Vagina (tissue), 2 donors: Measurements from ENCODE around the gene SSMEM1. TPM values are rescaled to one million over a fixed set of nuclear protein-coding genes. Genes with fewer than 3 reads are reported as not detected.

Experiments
- DNase-seq, 2 donors: peaks; one replicate each; pipeline ENCODE4 v3.0.0-alpha.2; 2017; ENCODE audit errors: extremely low spot score in 2 of 2
- H3K27ac ChIP-seq: fragments of 200-600 bp; sonication (generic); one replicate; pipeline ENCODE4 v1.5.1; 2019
- H3K27me3 ChIP-seq: fragments of 200-600 bp; sonication (generic); one replicate; pipeline ENCODE4 v1.5.1; 2019
- H3K36me3 ChIP-seq, 2 donors: fragments of 200-600 bp; sonication (generic); one replicate each; pipeline ENCODE4 v1.5.1; 2017 to 2019
- H3K4me1 ChIP-seq: fragments of 200-600 bp; sonication (generic); one replicate; pipeline ENCODE4 v1.5.1; 2019
- H3K4me3 ChIP-seq, 2 donors: fragments of 200-600 bp; sonication (generic); 1 replicate in 1 of 2; 2 replicates in 1 of 2; pipeline ENCODE4 v1.5.1; 2016 to 2019
- H3K9me3 ChIP-seq: fragments of 200-600 bp; sonication (generic); one replicate; pipeline ENCODE4 v1.5.1; 2019
- CTCF ChIP-seq, 3 experiments: fragments of 450-650 bp in 2 of 3; fragments of 200-600 bp in 1 of 3; sonication (generic) in 1 of 3; IDR thresholded peaks; one replicate each; pipeline ENCODE4 v1.5.1; 2017 to 2019; ENCODE audit warnings: antibody characterized with exemption in 3 of 3, mild to moderate bottlenecking in 2 of 3, moderate library complexity in 2 of 3
- POLR2A ChIP-seq, 2 donors: fragments of 450-650 bp; IDR thresholded peaks; one replicate each; pipeline ENCODE4 v1.6.1; 2017; ENCODE audit warnings: antibody characterized with exemption in 2 of 2, mild to moderate bottlenecking in 2 of 2, moderate library complexity in 2 of 2
- POLR2AphosphoS5 ChIP-seq, 2 donors: sonication (generic); formaldehyde crosslinking; IDR thresholded peaks; one replicate each; pipeline ENCODE4 v1.9.0; 2017; ENCODE audit warnings: antibody characterized with exemption in 2 of 2, mild to moderate bottlenecking in 2 of 2, low read depth in 1 of 2; ENCODE audit not compliant: insufficient read depth in 1 of 2
- intact Hi-C: fragments of 100-400 bp; cut with DNase I; formaldehyde crosslinking; loops from one replicate; pipeline ENCODE4 v1.15.1; 2023
- total RNA-seq: library from RNA; depleted of rRNA; stranded (reverse); fragments of >200 nt; gene quantifications from one replicate; pipeline ENCODE4 v1.2.3, GENCODE V29; 2016

SSMEM1 gene
- total RNA-seq, 1 donor from 2014 or later: not detected

GRCh38 chr7:130197094-130197493 is 10.6 kb upstream of the SSMEM1 start:
- H3K4me3 ChIP-seq: no peak overlapping the region
- H3K9me3 ChIP-seq: no peaks in the 10 kb centered on the region
- TF ChIP-seq POLR2AphosphoS5 (IDR thresholded peaks at IDR 0.05; ENCODE audit: insufficient read depth in 1 of 2, low read depth in 1 of 2): no peak
- TF ChIP-seq POLR2A (IDR thresholded peaks at IDR 0.05): no peak
- DNase-seq: no peak
- H3K27ac ChIP-seq: no peak overlapping the region
- intact Hi-C loops: no loop called here
- H3K36me3 ChIP-seq: peaks cover 0 to 49% of the 10 kb centered on the region in 2 donors
- no peaks in the 10 kb centered on the region for H3K27me3 ChIP-seq
- H3K4me1 ChIP-seq: no peaks in the 10 kb centered on the region

- TF ChIP-seq CTCF (IDR thresholded peaks at IDR 0.05) (no peak), POLR2AphosphoS5 (IDR thresholded peaks at IDR 0.05; ENCODE audit: insufficient read depth in 1 of 2, low read depth in 1 of 2) (no peak), POLR2A (IDR thresholded peaks at IDR 0.05) (no peak)
These were observed 5.9 kb upstream of the SSMEM1 start for GRCh38 chr7:130201796-130202195.

GRCh38 chr7:130205084-130205947 is 2.3 kb upstream of the SSMEM1 start, which contains the start of gene TMEM209:
Gene TMEM209, minus strand, starts transcription at chr7:130205406. Its CDS starts 31 bp downstream, at chr7:130205375.
- no peak for TF ChIP-seq CTCF (IDR thresholded peaks at IDR 0.05)
- peak in 1 of 2 donors; percentile 24 for TF ChIP-seq POLR2A (IDR thresholded peaks at IDR 0.05)
- peak; percentile 87 to 98 for TF ChIP-seq POLR2AphosphoS5 (IDR thresholded peaks at IDR 0.05; ENCODE audit: insufficient read depth in 1 of 2, low read depth in 1 of 2)
- Histone ChIP-seq H3K4me3 (peak within 1 kb of the TSS; percentile 76 to 81), H3K27me3 (no peaks in the 10 kb centered on the region), H3K36me3 (peaks cover 0 to 25% of the 10 kb centered on the region in 2 donors), H3K9me3 (no peaks in the 10 kb centered on the region), H3K4me1 (peaks cover 11% of the 10 kb centered on the region), H3K27ac (peak within 1 kb of the TSS; percentile 89)
- DNase-seq: peak in 1 of 2 donors; percentile 96
- intact Hi-C loops: no loop called here

More at GRCh38 chr7:130201796-130202195, 5.9 kb upstream of the SSMEM1 start:
- intact Hi-C loops: no loop called here
- Histone ChIP-seq H3K27ac (no peak overlapping the region), H3K9me3 (no peaks in the 10 kb centered on the region), H3K36me3 (peaks cover 0 to 41% of the 10 kb centered on the region in 2 donors), H3K27me3 (no peaks in the 10 kb centered on the region), H3K4me1 (peaks cover 11% of the 10 kb centered on the region), H3K4me3 (no peak overlapping the region)
- DNase-seq: no peak

- Histone ChIP-seq H3K27ac (no peak overlapping the region), H3K36me3 (peaks cover 0 to 9% of the 10 kb centered on the region in 2 donors), H3K9me3 (no peaks in the 10 kb centered on the region), H3K4me3 (no peak overlapping the region), H3K4me1 (peaks cover 11% of the 10 kb centered on the region), H3K27me3 (no peaks in the 10 kb centered on the region)
- TF ChIP-seq POLR2AphosphoS5 (IDR thresholded peaks at IDR 0.05; ENCODE audit: insufficient read depth in 1 of 2, low read depth in 1 of 2) (no peak), POLR2A (IDR thresholded peaks at IDR 0.05) (no peak), CTCF (IDR thresholded peaks at IDR 0.05) (no peak)
- intact Hi-C loops: no loop called here
- no peak for DNase-seq
These were observed 627 bp upstream of the SSMEM1 start for GRCh38 chr7:130207033-130207432.

GRCh38 chr7:130208516-130208915 is 856 bp downstream of the SSMEM1 start:
- no peak overlapping the region for H3K4me3 ChIP-seq
- intact Hi-C loops: no loop called here

More at GRCh38 chr7:130208516-130208915, 856 bp downstream of the SSMEM1 start:
- H3K9me3 ChIP-seq: no peaks in the 10 kb centered on the region
- no peak for DNase-seq
- H3K27me3 ChIP-seq: no peaks in the 10 kb centered on the region
- TF ChIP-seq CTCF (IDR thresholded peaks at IDR 0.05) (no peak), POLR2AphosphoS5 (IDR thresholded peaks at IDR 0.05; ENCODE audit: insufficient read depth in 1 of 2, low read depth in 1 of 2) (no peak), POLR2A (IDR thresholded peaks at IDR 0.05) (no peak)
- no peaks in the 10 kb centered on the region for H3K36me3 ChIP-seq
- H3K27ac ChIP-seq: no peak overlapping the region
- H3K4me1 ChIP-seq: peaks cover 11% of the 10 kb centered on the region
